ENCODE measurements around the gene TMEM141. TPM values are rescaled to one million over a fixed set of nuclear protein-coding genes. Genes with fewer than 3 reads are reported as not detected.

Gene TMEM141
- total and polyA plus RNA-seq, 2 of the 8 experiments (the other 6 are each of a cell fraction or from before 2014, with no cell fraction given) = 51.1 to 137 TPM

- Histone ChIP-seq H2BK20ac (ENCODE audit: low read length) (no peak overlapping the region), H3K36me3 (ENCODE audit: control insufficient read depth in 2 of 4, insufficient read depth in 4 of 4, low read length in 3 of 4) (peaks cover 17 to 52% (median 43%) of the 10 kb centered on the region in 4 experiments), H4K5ac (ENCODE audit: insufficient read length, low read depth, low read length) (no peak overlapping the region), H4K8ac (ENCODE audit: extremely low read depth, insufficient read depth, low read length) (no peak overlapping the region), H4K91ac (replicated peaks; ENCODE audit: insufficient read length, low read length) (no peak overlapping the region), H3K56ac (replicated peaks; ENCODE audit: insufficient read length, low read depth, low read length) (no peak overlapping the region), H3K23ac (ENCODE audit: insufficient read length) (no peak overlapping the region), H3K27ac (ENCODE audit: low read depth, low read length) (no peak overlapping the region), H3K9me3 (ENCODE audit: insufficient read depth in 2 of 2, low read depth in 1 of 2, low read length in 1 of 2) (no peaks in the 10 kb centered on the region), H3K18ac (ENCODE audit: extremely low read depth, low read length) (no peak overlapping the region), H2BK15ac (ENCODE audit: low read length) (no peak overlapping the region), H3K4ac (replicated peaks; ENCODE audit: insufficient read length, low read depth, low read length) (no peak overlapping the region), H2BK5ac (ENCODE audit: low read depth, low read length) (no peak overlapping the region), H3K79me2 (ENCODE audit: control insufficient read depth in 1 of 2, insufficient read depth in 2 of 2, low read length in 2 of 2) (no peaks in the 10 kb centered on the region), H3K79me1 (ENCODE audit: low read depth, low read length) (0 out of 2 replicates have a peak, but pooled peaks cover 4% of the 10 kb centered on the region), H3K4me2 (ENCODE audit: insufficient read depth in 1 of 2, low read depth in 2 of 2, low read length in 2 of 2) (no peak overlapping the region), H2AFZ (ENCODE audit: low read length) (no peak overlapping the region), H4K20me1 (replicated peaks in 1 of 2; ENCODE audit: control insufficient read depth in 1 of 2, insufficient read depth in 2 of 2, low read length in 2 of 2) (peaks cover 3 to 22% of the 10 kb centered on the region in 2 experiments), H3K4me1 (replicated peaks in 1 of 4; ENCODE audit: control insufficient read depth in 3 of 4, insufficient read depth in 4 of 4, low read length in 3 of 4) (no peaks in the 10 kb centered on the region), H3K27me3 (replicated peaks in 1 of 4; ENCODE audit: control insufficient read depth in 3 of 4, extremely low read depth in 1 of 4, insufficient read depth in 3 of 4, low read length in 3 of 4) (no peaks in the 10 kb centered on the region), H3K9ac (replicated peaks in 1 of 4; ENCODE audit: extremely low read depth in 1 of 4, low read depth in 3 of 4, low read length in 3 of 4) (no peak overlapping the region), H2BK12ac (ENCODE audit: low read depth, low read length) (no peak overlapping the region), H3K14ac (ENCODE audit: insufficient read length) (no peak overlapping the region), H3K4me3 (ENCODE audit: extremely low read depth in 1 of 4, insufficient read depth in 2 of 4, low read depth in 3 of 4, low read length in 4 of 4) (no peak overlapping the region), H3K23me2 (ENCODE audit: low read depth, low read length) (no peaks in the 10 kb centered on the region), H2BK120ac (replicated peaks; ENCODE audit: low read depth, low read length) (no peak overlapping the region), H2AK5ac (ENCODE audit: low read depth, low read length) (no peak overlapping the region)
- POLR2A ChIA-PET (ENCODE audit: partially characterized antibody) = interaction anchor here (1.1 to 20.5 kb wide), 2 partner anchors 10 to 27 kb away, joined by 3 to 248 read pairs; partner anchors contain the start of gene MAMDC4
- FAIRE-seq = no peak
- no peak for DNase-seq (ENCODE audit: low read depth in 1 of 2, low spot score in 2 of 2)
- CTCF ChIA-PET (ENCODE audit: partially characterized antibody) = interaction anchor here (0.8 to 9.0 kb wide), 6 partner anchors 10 to 59 kb away, joined by 3 to 55 read pairs (median 3); partner anchors contain the start of gene AJM1
- 93% methylated on average over 37 of the region's 41 CpGs; no CpG with 5 or more reads in 1 of the 2 experiments for whole genome bisulfite sequencing, 2 experiments (ENCODE audit: extremely low coverage in 1 of 2, insufficient coverage in 1 of 2, insufficient read length in 1 of 2, insufficient replicate concordance in 2 of 2, low coverage in 1 of 2, low lambda C conversion rate in 2 of 2, missing lambda C conversion rate in 1 of 2)
- TF ChIP-seq EZH2 (IDR thresholded peaks at IDR 0.05; ENCODE audit: low read depth, low read length, severe bottlenecking) (no peak), MAFK (IDR thresholded peaks at IDR 0.05; ENCODE audit: low read depth, low read length) (no peak), TBP (IDR thresholded peaks at IDR 0.05; ENCODE audit: low read depth, low read length) (no peak), NANOG (IDR thresholded peaks at IDR 0.05; ENCODE audit: insufficient read depth, low read depth, low read length, poor library complexity, severe bottlenecking) (no peak), CTCF (IDR thresholded peaks at IDR 0.05; ENCODE audit: control extremely low read depth in 1 of 3, insufficient read depth in 1 of 3, low read depth in 1 of 3, low read length in 3 of 3) (no peak), ATF3 (IDR thresholded peaks at IDR 0.05; ENCODE audit: insufficient read depth, low read depth, low read length) (no peak)
Observed at GRCh38 chr9:136829981-136830885, 39.1 kb downstream of the TMEM141 start.

All from H1 (cell line).